AG04449 (cell line): ENCODE data around the gene C11orf68.
A peak's percentile ranks its signal among the peaks of the same experiment; 100 is the strongest.

Experiments
- CTCF ChIA-PET: fragments of 350-600 bp; formaldehyde crosslinking; extraction: SDS; loops from one replicate; lab custom pipeline; 2021; ENCODE audit warnings: antibody characterized with exemption; lab: Yijun Ruan, JAX
- POLR2A ChIA-PET: fragments of 400-600, 350-600 bp; formaldehyde crosslinking; extraction: SDS; loops from one replicate; lab custom pipeline; 2020; ENCODE audit warnings: antibody characterized with exemption, inconsistent platforms; lab: Yijun Ruan, JAX
- DNase-seq: peaks from one replicate; pipeline ENCODE4 v3.0.0-alpha.2; 2010; ENCODE audit warnings: low read depth, low spot score
- H3K4me3 ChIP-seq: 2 replicates; pipeline ENCODE4 v1.5.1; 2011; ENCODE audit warnings: low read depth, mild to moderate bottlenecking, control low read depth, low read length
- CTCF ChIP-seq: IDR thresholded peaks from one replicate; pipeline ENCODE4 v1.5.1; 2011; ENCODE audit warnings: mild to moderate bottlenecking, moderate library complexity, low read length, control low read depth, inconsistent platforms; ENCODE audit not compliant: insufficient read depth; ENCODE audit errors: missing control alignments

Gene C11orf68

DNA sequence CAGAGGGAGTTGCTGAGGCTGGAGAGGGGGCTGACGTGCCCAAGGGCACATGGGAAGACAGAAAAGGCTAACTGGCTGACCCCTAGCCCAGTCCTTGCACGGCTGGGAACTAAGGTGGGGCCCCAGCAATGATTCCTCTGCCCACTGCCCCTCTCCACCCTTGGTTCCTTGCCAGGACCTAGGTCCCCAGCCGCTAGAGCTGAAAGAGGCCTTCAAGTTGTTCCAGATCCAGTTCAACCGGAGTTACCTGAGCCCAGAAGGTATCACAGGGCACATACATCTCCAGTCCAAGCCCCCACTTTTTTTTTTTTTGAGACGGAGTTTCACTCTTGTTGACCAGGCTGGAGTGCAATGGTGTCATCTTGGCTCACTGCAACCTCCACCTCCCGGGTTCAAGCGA, 38.8 kb downstream of the C11orf68 start:
- POLR2A ChIA-PET, result interaction anchor here (0.7 kb wide), 1 partner anchor 47 kb away, joined by 3 read pairs; no protein-coding TSS in a partner anchor
- CTCF ChIA-PET, result interaction anchor here (1.5 to 33.3 kb wide), 4 partner anchors 6 to 99 kb away, joined by 3 to 1090 read pairs (median 190); partner anchors contain the start of genes CCDC85B, FIBP, MUS81 and SART1

GRCh38 chr11:65879617-65880016, 39.2 kb downstream of the C11orf68 start, which contains the start of gene CTSW:
Gene CTSW (plus strand): TSS chr11:65879837. CDS start chr11:65879855, 18 bp downstream.
- no peak for TF ChIP-seq CTCF
- ChIA-PET POLR2A (interaction anchor here (1.0 kb wide), 1 partner anchor 9 kb away, joined by 3 read pairs; the partner anchor contains the start of gene FIBP), CTCF (interaction anchor here (1.5 to 33.3 kb wide), 4 partner anchors 7 to 100 kb away, joined by 3 to 1090 read pairs (median 190); partner anchors contain the start of genes CCDC85B, FIBP, MUS81 and SART1)
- DNase-seq, result no peak
- H3K4me3 ChIP-seq, result no peak within 1 kb of the TSS

More for the DNA sequence above, 38.8 kb downstream of the C11orf68 start:
- no peak overlapping the region for H3K4me3 ChIP-seq
- DNase-seq, result no peak
- TF ChIP-seq CTCF, result no peak

- H3K4me3 ChIP-seq, result peak overlapping the region; percentile 80
- TF ChIP-seq CTCF, result no peak
- ChIA-PET CTCF (interaction anchor here (1.0 to 33.3 kb wide), 7 partner anchors 12 to 195 kb away, joined by 3 to 1090 read pairs (median 5); partner anchors contain the start of genes CCDC85B, FIBP, MUS81 and SART1), POLR2A (interaction anchor here (1.0 to 2.1 kb wide), 8 partner anchors 9 to 129 kb away, joined by 3 to 12 read pairs (median 4); partner anchors contain the start of genes BANF1, CFL1, FIBP and MUS81)
- DNase-seq, result no peak
Measured at GRCh38 chr11:65873318-65874156, 45.3 kb downstream of the C11orf68 start.

DNA sequence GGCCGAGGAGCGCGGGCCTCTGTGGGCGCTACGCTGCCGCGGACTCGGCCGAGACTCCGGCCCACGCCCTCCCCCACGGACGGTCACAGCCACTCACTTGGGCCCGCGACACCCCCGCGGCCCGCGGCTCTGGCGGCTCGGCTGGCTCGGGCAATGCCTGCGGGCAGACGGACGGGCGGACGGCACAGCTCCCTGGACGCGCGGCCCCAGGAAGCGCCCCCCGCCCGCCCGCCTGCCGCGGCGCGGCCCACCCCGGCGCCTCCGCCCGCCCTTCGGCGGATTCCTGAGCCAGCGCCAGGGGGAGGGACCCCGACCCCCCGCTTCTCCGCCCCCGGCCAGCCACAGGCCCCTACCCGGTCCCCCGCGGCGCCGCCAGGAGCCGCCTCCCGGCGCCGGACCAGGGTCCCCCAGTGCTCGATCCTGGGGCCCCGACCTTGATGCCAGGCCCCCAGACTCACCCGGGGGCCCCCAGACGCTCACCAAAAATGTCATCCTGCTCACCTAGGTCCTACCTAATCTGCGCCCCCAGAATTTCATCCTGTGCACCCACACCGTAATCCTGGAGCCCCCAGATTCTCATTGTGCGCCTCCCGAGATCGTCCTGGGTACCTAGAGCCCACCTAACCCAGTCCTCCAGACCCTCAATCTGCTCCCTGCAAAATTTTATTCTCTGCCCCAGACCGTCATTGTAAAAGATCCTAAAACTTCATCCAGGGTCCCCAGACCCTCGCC, 46.1 kb downstream of the C11orf68 start, which contains the start of gene EFEMP2:
Gene EFEMP2 (minus strand): TSS at position 215 of the 732 bp plus-strand sequence. CDS start 446 bp downstream, outside the sequence.
- ChIA-PET CTCF (interaction anchor here (1.3 to 33.3 kb wide), 6 partner anchors 12 to 167 kb away, joined by 3 to 1090 read pairs (median 90); partner anchors contain the start of genes CCDC85B, FIBP, KAT5 and MUS81), POLR2A (interaction anchor here (0.9 to 6.8 kb wide), 11 partner anchors 9 to 130 kb away, joined by 3 to 103 read pairs (median 4); partner anchors contain the start of genes BANF1, CFL1, FIBP and MUS81)
- no peak for DNase-seq
- no peak for TF ChIP-seq CTCF
- peak within 1 kb of the TSS; percentile 80 for H3K4me3 ChIP-seq

DNA sequence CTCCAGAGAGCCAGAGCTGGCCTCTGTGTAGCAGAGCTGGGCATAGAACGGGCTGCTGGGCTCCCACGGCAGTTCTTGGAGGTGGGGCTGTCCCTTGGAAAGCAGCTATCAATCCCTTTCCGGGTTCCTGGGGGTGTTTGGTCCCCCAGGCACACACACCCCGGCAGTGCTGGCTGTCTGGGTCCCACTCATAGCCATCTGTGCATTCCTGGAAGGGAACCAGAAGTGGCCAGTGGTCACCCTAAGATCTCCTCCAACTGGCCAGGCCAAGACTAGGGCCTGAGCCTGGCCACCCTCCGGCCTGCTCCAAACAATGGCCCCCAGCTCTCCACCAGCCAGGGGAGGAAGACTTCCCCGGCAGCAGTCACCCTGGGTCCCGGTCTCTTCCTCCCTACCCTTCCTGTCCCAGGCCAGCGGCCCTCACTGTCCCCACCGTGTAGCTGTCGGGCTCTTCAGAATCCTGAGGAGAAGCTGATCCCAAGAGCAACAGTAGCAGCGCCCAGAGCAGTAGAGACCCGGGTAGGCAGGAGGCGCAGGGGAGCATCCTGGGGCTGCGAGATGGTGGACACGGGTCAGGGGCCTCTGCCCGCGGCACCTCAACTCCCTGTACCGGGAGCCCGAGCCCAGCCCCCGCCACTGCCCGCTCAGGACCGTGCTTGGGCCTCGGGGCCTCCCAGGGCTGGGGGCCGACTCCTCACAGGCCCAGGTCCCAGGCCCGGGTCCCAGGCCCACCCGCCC, 46.9 kb downstream of the C11orf68 start:
- TF ChIP-seq CTCF, result peak; percentile 40
- peak overlapping the region; percentile 80 for H3K4me3 ChIP-seq
- no peak for DNase-seq
- ChIA-PET POLR2A (interaction anchor here (0.9 to 6.8 kb wide), 15 partner anchors 9 to 131 kb away, joined by 3 to 103 read pairs (median 4); partner anchors contain the start of genes BANF1, CFL1, FIBP and MUS81), CTCF (interaction anchor here (0.9 to 33.3 kb wide), 9 partner anchors 11 to 230 kb away, joined by 3 to 1090 read pairs (median 5); partner anchors contain the start of genes CCDC85B, FIBP, KAT5 and MUS81)
